Stomach (tissue), 9 donors: ENCODE measurements around the gene NCOA3. TPM values are rescaled to one million over a fixed set of nuclear protein-coding genes. Genes with fewer than 3 reads are reported as not detected.

ENCODE experiments used
- DNase-seq, 2 donors: peaks; one replicate each; pipeline versions ENCODE4 v3.0.0 to v3.0.0-alpha.2; 2013 to 2019
- H3K27ac ChIP-seq, 5 donors: fragments of 200-600 bp in 4 of 5; sonication (generic) in 4 of 5; one replicate each; pipeline ENCODE4 v1.5.1; 2013 to 2019; ENCODE audit warnings: mild to moderate bottlenecking in 1 of 5, moderate library complexity in 1 of 5
- H3K27me3 ChIP-seq, 3 donors: fragments of 200-600 bp; sonication (generic); one replicate each; pipeline ENCODE4 v1.5.1; 2017 to 2019; ENCODE audit warnings: mixed run types in 1 of 3
- H3K36me3 ChIP-seq, 4 donors: fragments of 200-600 bp; sonication (generic); 1 replicate in 3 of 4; 2 replicates in 1 of 4; pipeline ENCODE4 v1.5.1; 2016 to 2019
- H3K4me1 ChIP-seq, 4 donors: fragments of 200-600 bp; sonication (generic); one replicate each; pipeline ENCODE4 v1.5.1; 2016 to 2019
- H3K4me3 ChIP-seq, 4 donors: fragments of 200-600 bp; sonication (generic) in 3 of 4; one replicate each; pipeline ENCODE4 v1.5.1; 2016 to 2019; ENCODE audit warnings: mild to moderate bottlenecking in 1 of 4
- H3K9me3 ChIP-seq, 4 donors: fragments of 200-600 bp; sonication (generic); one replicate each; pipeline ENCODE4 v1.5.1; 2016 to 2019
- EP300 ChIP-seq: sonication (generic); formaldehyde crosslinking; IDR thresholded peaks from one replicate; pipeline ENCODE4 v1.6.1; 2017; ENCODE audit warnings: antibody characterized with exemption
- POLR2A ChIP-seq, 4 donors: fragments of 450-650 bp; IDR thresholded peaks; one replicate each; pipeline ENCODE4 v1.6.1; 2016; ENCODE audit warnings: antibody characterized with exemption in 4 of 4, control low read depth in 2 of 4, mild to moderate bottlenecking in 1 of 4, moderate library complexity in 1 of 4
- POLR2AphosphoS5 ChIP-seq, 3 donors: sonication (generic); formaldehyde crosslinking; IDR thresholded peaks; one replicate each; pipeline ENCODE4 v1.6.1; 2016; ENCODE audit warnings: antibody characterized with exemption in 3 of 3
- WGBS, 5 donors: extraction: QIAGEN DNeasy Blood & Tissue Kit in 3 of 5; methylation state at CpG; one replicate each; pipeline versions ENCODE4 v1.1.5 to v1.1.7; 2013 to 2018; 5-methylcytosine and 5-hydroxymethylcytosine counted together
- intact Hi-C: fragments of 100-400 bp; cut with DNase I; formaldehyde crosslinking; loops from one replicate; pipeline ENCODE4 v1.15.1; 2023; ENCODE audit warnings: low total_unique reads
- polyA plus RNA-seq, 3 donors: library from polyadenylated mRNA; stranded (reverse); fragments of 200-250 nt; gene quantifications; one replicate each; pipeline ENCODE4 v1.2.3, GENCODE V29; 2013
- total RNA-seq, 5 donors: library from RNA; depleted of rRNA; stranded (reverse); fragments of >200 nt; gene quantifications; one replicate each; pipeline versions ENCODE4 v1.1.0 to v1.2.3, GENCODE V29; 2014 to 2016
- TF ChIP-seq, protein P1 (sequence below), 7 experiments: fragments of 450-650 bp in 4 of 7; fragments of 200-600 bp in 3 of 7; sonication (generic) in 3 of 7; IDR thresholded peaks; one replicate each; pipeline ENCODE4 v1.5.1; 2016 to 2019; ENCODE audit warnings: antibody characterized with exemption in 7 of 7, control low read depth in 2 of 7, mild to moderate bottlenecking in 1 of 7
- donor health status: healthy with polysubstance abuse.
- donor health status: Bipolar disorder and iron deficiency.
- donor health status: healthy.

The NCOA3 gene
- total and polyA plus RNA-seq, 8 donors = 4.1 to 60.8 (median 16.3) TPM

DNA sequence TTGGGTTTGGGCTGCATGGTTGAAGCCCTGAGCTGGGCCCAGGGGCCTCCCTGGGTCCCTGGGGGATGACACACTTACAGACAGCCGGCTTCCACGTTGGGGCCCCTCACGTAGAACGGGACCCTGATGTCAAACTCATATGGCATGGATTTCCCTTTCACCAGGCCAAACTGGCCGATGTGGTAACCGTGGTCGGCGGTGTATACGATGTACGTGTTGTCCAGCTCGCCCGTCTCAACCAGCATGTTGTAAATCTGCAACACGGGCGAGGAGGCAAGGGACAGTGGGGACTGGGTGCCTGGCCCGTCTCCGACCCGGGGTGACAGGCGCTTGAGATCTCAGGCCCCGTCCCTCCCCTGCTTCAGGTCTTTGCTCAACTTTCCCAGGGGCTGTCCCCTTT lies 181.2 kb downstream of the NCOA3 start:
- intact Hi-C loops = no loop called here
- Histone ChIP-seq H3K4me3 (no peak overlapping the region), H3K36me3 (peaks cover 0 to 52% (median 12%) of the 10 kb centered on the region in 4 donors), H3K27me3 (no peaks in the 10 kb centered on the region), H3K4me1 (peaks cover 0 to 6% (median 3%) of the 10 kb centered on the region in 4 donors), H3K27ac (peak overlapping the region in 1 of 5 donors; percentile 6), H3K9me3 (no peaks in the 10 kb centered on the region)
- 92 to 94% (median 93%) methylated on average over 19 of the region's 19 CpGs for WGBS, 5 donors
- TF ChIP-seq POLR2AphosphoS5 (IDR thresholded peaks at IDR 0.05) (no peak), POLR2A (IDR thresholded peaks at IDR 0.05) (no peak), EP300 (no peak)
- TF ChIP-seq, protein P1, sequence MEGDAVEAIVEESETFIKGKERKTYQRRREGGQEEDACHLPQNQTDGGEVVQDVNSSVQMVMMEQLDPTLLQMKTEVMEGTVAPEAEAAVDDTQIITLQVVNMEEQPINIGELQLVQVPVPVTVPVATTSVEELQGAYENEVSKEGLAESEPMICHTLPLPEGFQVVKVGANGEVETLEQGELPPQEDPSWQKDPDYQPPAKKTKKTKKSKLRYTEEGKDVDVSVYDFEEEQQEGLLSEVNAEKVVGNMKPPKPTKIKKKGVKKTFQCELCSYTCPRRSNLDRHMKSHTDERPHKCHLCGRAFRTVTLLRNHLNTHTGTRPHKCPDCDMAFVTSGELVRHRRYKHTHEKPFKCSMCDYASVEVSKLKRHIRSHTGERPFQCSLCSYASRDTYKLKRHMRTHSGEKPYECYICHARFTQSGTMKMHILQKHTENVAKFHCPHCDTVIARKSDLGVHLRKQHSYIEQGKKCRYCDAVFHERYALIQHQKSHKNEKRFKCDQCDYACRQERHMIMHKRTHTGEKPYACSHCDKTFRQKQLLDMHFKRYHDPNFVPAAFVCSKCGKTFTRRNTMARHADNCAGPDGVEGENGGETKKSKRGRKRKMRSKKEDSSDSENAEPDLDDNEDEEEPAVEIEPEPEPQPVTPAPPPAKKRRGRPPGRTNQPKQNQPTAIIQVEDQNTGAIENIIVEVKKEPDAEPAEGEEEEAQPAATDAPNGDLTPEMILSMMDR (IDR thresholded peaks at IDR 0.05) = no peak
- DNase-seq = no peak

DNA sequence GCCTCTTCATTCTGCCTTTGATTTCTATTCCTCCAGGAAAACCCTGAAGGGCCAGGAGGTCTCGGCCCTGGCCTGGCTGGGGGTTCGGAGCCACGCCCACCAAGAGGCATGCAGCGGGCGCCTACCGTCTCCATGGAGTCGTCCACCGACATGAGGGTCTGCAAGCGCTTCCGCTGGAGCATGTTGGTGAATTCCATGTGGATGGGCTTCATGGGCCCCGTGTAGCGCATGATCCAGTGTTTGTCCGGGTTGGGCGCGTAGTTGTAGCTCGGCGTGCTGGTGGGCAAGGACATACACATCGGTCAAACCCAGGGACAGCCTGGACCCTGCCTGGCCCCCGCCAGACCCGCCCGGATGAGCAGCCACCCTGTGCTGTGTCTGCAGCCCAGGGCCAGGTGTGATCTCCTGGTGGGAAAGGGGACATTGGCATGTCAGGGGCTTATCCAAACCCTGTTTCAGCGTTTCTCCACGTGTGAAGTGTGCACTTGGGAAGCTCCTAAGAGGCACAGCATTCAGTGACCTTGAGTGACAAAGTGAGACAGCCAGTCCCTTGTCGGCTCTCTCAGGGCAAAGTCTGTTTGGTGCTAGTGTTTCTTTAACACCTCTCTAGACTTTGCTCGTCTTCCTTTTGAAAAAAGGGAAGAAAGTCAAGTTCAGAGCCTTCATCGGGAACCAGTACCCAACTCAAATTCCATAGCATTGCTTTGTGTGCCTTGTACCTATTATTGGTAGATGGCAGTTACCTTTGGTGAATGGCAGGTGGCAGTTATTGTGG lies 182.8 kb downstream of the NCOA3 start:
- peaks cover 0 to 6% (median 3%) of the 10 kb centered on the region in 4 donors for H3K4me1 ChIP-seq
- no peaks in the 10 kb centered on the region for H3K9me3 ChIP-seq
- H3K4me3 ChIP-seq = no peak overlapping the region
- TF ChIP-seq EP300 = no peak
- TF ChIP-seq, protein P1 (IDR thresholded peaks at IDR 0.05) = no peak
- no peak for TF ChIP-seq POLR2AphosphoS5 (IDR thresholded peaks at IDR 0.05)
- TF ChIP-seq POLR2A (IDR thresholded peaks at IDR 0.05) = no peak
- H3K27me3 ChIP-seq = no peaks in the 10 kb centered on the region
- peaks cover 0 to 64% (median 17%) of the 10 kb centered on the region in 4 donors for H3K36me3 ChIP-seq
- intact Hi-C loops = no loop called here
- WGBS, 5 donors = 89 to 94% (median 91%) methylated on average over 9 to 26 of the region's 26 CpGs
- no peak for DNase-seq
- no peak overlapping the region for H3K27ac ChIP-seq

DNA sequence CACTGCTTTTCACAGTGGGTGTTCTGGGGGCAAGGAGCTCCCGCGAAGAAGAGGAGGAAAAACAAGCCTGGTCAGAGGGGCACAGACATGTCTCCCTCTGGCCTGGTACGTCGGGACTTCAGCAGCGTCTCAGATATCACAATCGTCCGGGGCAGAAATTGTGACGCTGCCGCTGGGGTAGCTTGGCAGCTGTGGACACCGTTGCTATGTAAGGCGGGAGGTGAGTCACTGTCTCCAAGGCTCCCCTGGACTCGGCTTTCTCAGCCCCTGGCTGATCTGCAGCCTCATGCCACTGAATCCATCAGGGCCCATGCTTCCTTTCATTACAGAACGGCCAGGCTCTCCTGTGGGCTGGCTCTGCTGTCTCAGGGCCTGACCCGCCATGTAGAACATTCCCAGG lies 184.9 kb downstream of the NCOA3 start:
- TF ChIP-seq EP300 = no peak
- no peak for TF ChIP-seq POLR2A (IDR thresholded peaks at IDR 0.05)
- TF ChIP-seq POLR2AphosphoS5 (IDR thresholded peaks at IDR 0.05) = no peak
- TF ChIP-seq, protein P1 (IDR thresholded peaks at IDR 0.05) = no peak
- peak in 1 of 2 donors; percentile 51 for DNase-seq
- 73 to 88% (median 84%) methylated on average over 10 to 14 of the region's 14 CpGs for WGBS, 5 donors
- Histone ChIP-seq H3K27ac (no peak overlapping the region), H3K36me3 (peaks cover 0 to 73% (median 24%) of the 10 kb centered on the region in 4 donors), H3K4me3 (no peak overlapping the region), H3K27me3 (no peaks in the 10 kb centered on the region), H3K4me1 (peaks cover 0 to 6% (median 3%) of the 10 kb centered on the region in 4 donors), H3K9me3 (peaks cover 3 to 10% (median 7%) of the 10 kb centered on the region in 4 donors)
- intact Hi-C loops = no loop called here

DNA sequence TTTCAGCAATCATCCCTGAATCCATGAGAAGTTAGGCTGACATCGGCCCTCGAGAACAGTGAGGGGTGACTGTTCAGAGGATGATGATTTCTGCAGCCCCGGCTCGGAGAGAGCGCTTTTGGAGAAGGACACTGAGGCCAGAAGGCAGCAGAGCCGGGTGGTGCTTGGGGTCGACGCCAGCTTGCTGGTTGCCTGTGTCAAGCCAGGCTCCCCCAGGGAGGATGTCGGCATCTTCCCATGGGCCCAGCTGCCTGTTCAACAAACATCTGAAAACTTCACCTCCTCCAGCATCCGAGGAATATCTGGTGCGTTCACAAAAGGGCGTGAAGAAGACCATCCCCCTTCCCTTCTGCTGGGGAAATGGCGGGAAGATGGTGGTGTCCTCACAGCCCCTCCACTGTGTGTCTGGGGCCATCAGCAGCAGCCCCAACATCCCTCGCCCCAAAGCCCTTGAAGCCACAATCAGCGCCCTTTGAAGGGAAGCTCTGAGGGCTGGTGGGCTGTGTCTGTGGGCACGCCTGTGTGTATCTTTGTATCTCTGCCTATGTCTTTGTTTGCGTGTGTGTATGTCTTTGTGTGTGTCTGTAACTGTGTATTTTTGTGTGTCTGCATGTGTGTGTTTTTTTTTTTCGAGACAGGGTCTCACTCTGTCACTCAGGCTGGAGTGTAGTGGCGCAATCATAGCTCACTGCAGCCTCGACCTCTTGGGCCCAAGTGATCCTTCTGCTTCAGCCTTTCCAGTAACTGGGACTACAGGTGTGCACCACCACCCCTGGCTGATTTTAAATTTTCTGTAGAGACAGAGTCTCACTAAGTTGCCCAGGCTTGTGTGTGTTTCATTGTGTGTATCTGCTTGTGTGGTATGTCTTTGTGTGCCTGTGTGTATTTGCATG lies 185.7 kb downstream of the NCOA3 start:
- no peak for DNase-seq
- Histone ChIP-seq H3K4me1 (peaks cover 0 to 6% (median 2%) of the 10 kb centered on the region in 4 donors), H3K27me3 (no peaks in the 10 kb centered on the region), H3K36me3 (peaks cover 0 to 77% (median 24%) of the 10 kb centered on the region in 4 donors), H3K4me3 (no peak overlapping the region), H3K27ac (no peak overlapping the region), H3K9me3 (peaks cover 6 to 18% (median 14%) of the 10 kb centered on the region in 4 donors)
- intact Hi-C loops = no loop called here
- WGBS, 5 donors = 84 to 94% (median 93%) methylated on average over 20 of the region's 20 CpGs
- TF ChIP-seq POLR2A (IDR thresholded peaks at IDR 0.05) (no peak), EP300 (no peak), POLR2AphosphoS5 (IDR thresholded peaks at IDR 0.05) (no peak)
- TF ChIP-seq, protein P1 (IDR thresholded peaks at IDR 0.05) = no peak
